Ovary (tissue), 3 donors: ENCODE measurements around the gene CDKN2A.

Source experiments
- CTCF ChIP-seq, 3 donors: fragments of 450-650 bp in 2 of 3; fragments of 200-600 bp in 1 of 3; IDR thresholded peaks; one replicate each; pipeline versions ENCODE4 v1.5.1 to v1.8.0; 2016 to 2022; ENCODE audit warnings: antibody characterized with exemption in 3 of 3, mild to moderate bottlenecking in 1 of 3
- EP300 ChIP-seq: sonication (generic); formaldehyde crosslinking; IDR thresholded peaks from one replicate; pipeline ENCODE4 v1.6.1; 2017; ENCODE audit warnings: antibody characterized with exemption
- POLR2A ChIP-seq: fragments of 450-650 bp; IDR thresholded peaks from one replicate; pipeline ENCODE4 v1.6.1; 2017; ENCODE audit warnings: antibody characterized with exemption, mild to moderate bottlenecking, moderate library complexity
- donor health status: DM: no; HTN: no; CAD: no.

- TF ChIP-seq EP300: no peak
- no peak for TF ChIP-seq CTCF (IDR thresholded peaks at IDR 0.05)
- no peak for TF ChIP-seq POLR2A
Observed at GRCh38 chr9:22041775-22042174, 47.6 kb upstream of the CDKN2A start.
